Endothelial cell (in vitro differentiated cells): ENCODE measurements around the gene DCAF6. TPM values are rescaled to one million over a fixed set of nuclear protein-coding genes. Genes with fewer than 3 reads are reported as not detected.

Source experiments
- DNase-seq: peaks from one replicate; pipeline ENCODE4 v3.0.0; 2021; ENCODE audit warnings: low spot score
- H3K27ac Mint-ChIP-seq: one replicate; pipeline ENCODE4 v1.8.0; 2021; ENCODE audit warnings: mixed read lengths, inconsistent platforms; ENCODE audit not compliant: unreplicated experiment
- H3K27me3 Mint-ChIP-seq: one replicate; pipeline ENCODE4 v1.8.0; 2021; ENCODE audit warnings: mild to moderate bottlenecking, moderate library complexity, mixed read lengths, inconsistent platforms; ENCODE audit not compliant: unreplicated experiment
- H3K36me3 Mint-ChIP-seq: one replicate; pipeline ENCODE4 v1.8.0; 2021; ENCODE audit warnings: mild to moderate bottlenecking, low read depth, mixed read lengths, inconsistent platforms; ENCODE audit not compliant: unreplicated experiment
- H3K4me1 Mint-ChIP-seq: one replicate; pipeline ENCODE4 v1.8.0; 2021; ENCODE audit warnings: mild to moderate bottlenecking, mixed read lengths, inconsistent platforms; ENCODE audit not compliant: unreplicated experiment
- H3K4me3 Mint-ChIP-seq: one replicate; pipeline ENCODE4 v1.8.0; 2021; ENCODE audit warnings: mild to moderate bottlenecking, mixed read lengths, inconsistent platforms; ENCODE audit not compliant: unreplicated experiment
- H3K9me3 Mint-ChIP-seq: one replicate; pipeline ENCODE4 v1.8.0; 2021; ENCODE audit warnings: mixed read lengths, inconsistent platforms; ENCODE audit not compliant: unreplicated experiment
- microRNA-seq: library from miRNA; unstranded; fragments of <30 nt; microRNA quantifications from one replicate; pipeline ENCODE4, GENCODE V29; 2020; ENCODE audit not compliant: unreplicated experiment
- total RNA-seq: library from RNA; stranded (reverse); fragmentation: NEBNext Ultra II Directional; extraction: Animal tissue kit (Norgen Biotek cat#: 25700); gene quantifications from one replicate; pipeline ENCODE4 v1.2.1, GENCODE V29; 2021; ENCODE audit not compliant: unreplicated experiment
- TF ChIP-seq, protein P1 (sequence below): fragments of 200-600 bp; sonication (generic); IDR thresholded peaks from one replicate; pipeline ENCODE4 v1.5.0; 2021; ENCODE audit warnings: antibody characterized with exemption; ENCODE audit not compliant: unreplicated experiment

Gene DCAF6
- total RNA-seq, 1 donor from 2014 or later: 21.0 TPM

- H3K27me3 Mint-ChIP-seq: peaks cover 3% of the 10 kb centered on the region
- no peak for DNase-seq
- no peaks in the 10 kb centered on the region for H3K9me3 Mint-ChIP-seq
- H3K36me3 Mint-ChIP-seq: peaks cover 39% of the 10 kb centered on the region
- TF ChIP-seq, protein P1, sequence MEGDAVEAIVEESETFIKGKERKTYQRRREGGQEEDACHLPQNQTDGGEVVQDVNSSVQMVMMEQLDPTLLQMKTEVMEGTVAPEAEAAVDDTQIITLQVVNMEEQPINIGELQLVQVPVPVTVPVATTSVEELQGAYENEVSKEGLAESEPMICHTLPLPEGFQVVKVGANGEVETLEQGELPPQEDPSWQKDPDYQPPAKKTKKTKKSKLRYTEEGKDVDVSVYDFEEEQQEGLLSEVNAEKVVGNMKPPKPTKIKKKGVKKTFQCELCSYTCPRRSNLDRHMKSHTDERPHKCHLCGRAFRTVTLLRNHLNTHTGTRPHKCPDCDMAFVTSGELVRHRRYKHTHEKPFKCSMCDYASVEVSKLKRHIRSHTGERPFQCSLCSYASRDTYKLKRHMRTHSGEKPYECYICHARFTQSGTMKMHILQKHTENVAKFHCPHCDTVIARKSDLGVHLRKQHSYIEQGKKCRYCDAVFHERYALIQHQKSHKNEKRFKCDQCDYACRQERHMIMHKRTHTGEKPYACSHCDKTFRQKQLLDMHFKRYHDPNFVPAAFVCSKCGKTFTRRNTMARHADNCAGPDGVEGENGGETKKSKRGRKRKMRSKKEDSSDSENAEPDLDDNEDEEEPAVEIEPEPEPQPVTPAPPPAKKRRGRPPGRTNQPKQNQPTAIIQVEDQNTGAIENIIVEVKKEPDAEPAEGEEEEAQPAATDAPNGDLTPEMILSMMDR: no peak
- H3K27ac Mint-ChIP-seq: no peak overlapping the region
- H3K4me3 Mint-ChIP-seq: peak overlapping the region; percentile 11
- H3K4me1 Mint-ChIP-seq: no peaks in the 10 kb centered on the region
Measured at GRCh38 chr1:168119750-168120149, 183.3 kb downstream of the DCAF6 start.

DNA sequence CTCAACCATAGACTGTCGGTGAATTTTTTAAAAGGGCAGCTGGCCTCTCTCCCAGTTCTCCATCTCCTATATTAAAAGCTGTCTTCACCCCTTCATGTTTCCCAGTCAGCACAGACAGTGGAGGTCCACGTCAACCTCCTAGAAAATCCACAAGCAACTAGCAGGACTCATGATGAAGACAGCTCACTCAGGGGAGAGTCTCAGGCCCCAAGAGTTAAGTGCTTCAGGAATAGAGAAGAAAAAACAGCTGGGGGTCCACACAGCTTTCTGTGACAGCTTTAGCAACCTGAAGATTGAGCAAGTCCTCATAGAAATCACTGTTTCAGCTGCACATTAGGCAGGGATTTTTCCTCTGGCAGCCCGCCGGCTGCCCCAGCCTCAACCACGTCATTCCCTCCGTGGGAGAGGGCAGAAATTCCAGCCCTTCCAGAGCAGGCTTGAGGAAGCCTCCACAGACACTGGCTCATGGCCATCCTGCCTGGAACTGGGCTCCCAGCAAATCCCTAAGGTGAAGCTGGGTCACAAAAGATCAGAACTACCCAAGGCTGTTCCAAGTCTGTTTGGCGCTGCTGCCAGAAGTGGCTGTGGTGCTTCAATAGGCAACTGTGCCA lies 185.0 kb downstream of the DCAF6 start:
- no peak overlapping the region for H3K27ac Mint-ChIP-seq

DNA sequence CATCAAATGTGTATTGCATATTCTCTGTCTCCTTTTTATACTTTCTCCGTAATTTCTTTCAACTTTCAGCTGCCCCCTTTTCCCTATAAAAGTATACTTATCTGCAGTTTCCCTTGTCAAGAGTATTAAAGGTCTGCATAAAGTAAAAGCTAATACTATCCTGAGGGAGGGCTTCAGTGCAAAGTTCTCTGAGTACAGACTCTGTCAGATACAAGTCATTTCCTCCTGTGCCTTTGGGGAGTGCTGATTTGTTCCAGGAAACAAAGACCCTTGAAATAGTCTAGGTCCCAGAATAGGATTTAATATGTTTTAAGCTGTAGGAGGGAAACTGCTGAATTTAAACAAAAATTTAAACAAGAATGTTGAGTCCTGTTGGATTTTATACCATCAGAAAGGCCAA lies 188.6 kb downstream of the DCAF6 start:
- TF ChIP-seq, protein P1: no peak
- no peak overlapping the region for H3K4me3 Mint-ChIP-seq
- no peak for DNase-seq
- H3K27me3 Mint-ChIP-seq: peaks cover 3% of the 10 kb centered on the region
- no peaks in the 10 kb centered on the region for H3K9me3 Mint-ChIP-seq
- H3K27ac Mint-ChIP-seq: no peak overlapping the region
- H3K4me1 Mint-ChIP-seq: no peaks in the 10 kb centered on the region
- peaks cover 52% of the 10 kb centered on the region for H3K36me3 Mint-ChIP-seq

More for the DNA sequence above, 185.0 kb downstream of the DCAF6 start:
- DNase-seq: no peak
- TF ChIP-seq, protein P1: no peak
- Mint-ChIP-seq H3K36me3 (peaks cover 47% of the 10 kb centered on the region), H3K4me3 (peak overlapping the region; percentile 35), H3K9me3 (no peaks in the 10 kb centered on the region), H3K27me3 (peaks cover 2% of the 10 kb centered on the region), H3K4me1 (no peaks in the 10 kb centered on the region)

Small RNA genes within 50 kb of the gene (microRNA-seq; reads per million reads assigned to microRNA genes)
- not detected for gene MIR1255B2

Other genes starting within 250 kb of the DCAF6 start
- 441 TPM for gene MPZL1, start 214.7 kb upstream of the DCAF6 start, total RNA-seq
- 0.31 TPM for gene ADCY10, start 22.5 kb upstream of the DCAF6 start, total RNA-seq
- 33.7 TPM for gene MPC2, start 389 bp downstream of the DCAF6 start, total RNA-seq
- 40.9 TPM for gene GPR161, start 200.2 kb downstream of the DCAF6 start, total RNA-seq
- 34.2 TPM for gene TIPRL, start 242.3 kb downstream of the DCAF6 start, total RNA-seq